HUES48 (cell line): Measurements from ENCODE around the gene METTL26.
"Not testable (repeated sequence)": the region's sequence is repeated elsewhere in the genome, so short reads cannot be mapped to it uniquely, and the experiment has no call there.

Experiments used
- H3K27ac ChIP-seq: one replicate; pipeline ENCODE4 v1.7.0; 2013; ENCODE audit warnings: low read depth, low read length, inconsistent platforms
- H3K27me3 ChIP-seq: 2 replicates; pipeline ENCODE4 v1.6.1; 2013; ENCODE audit warnings: mild to moderate bottlenecking, low read length; ENCODE audit not compliant: control insufficient read depth, insufficient read depth
- H3K36me3 ChIP-seq: 2 replicates; pipeline ENCODE4 v1.6.1; 2013; ENCODE audit warnings: low read length; ENCODE audit not compliant: control insufficient read depth, insufficient read depth
- H3K4me1 ChIP-seq: 2 replicates; pipeline ENCODE4 v1.6.1; 2013; ENCODE audit warnings: mild to moderate bottlenecking, low read length; ENCODE audit not compliant: control insufficient read depth, insufficient read depth
- H3K4me3 ChIP-seq: 2 replicates; pipeline ENCODE4 v1.5.1; 2013; ENCODE audit warnings: mild to moderate bottlenecking, low read depth, low read length
- H3K9ac ChIP-seq: 2 replicates; pipeline ENCODE4 v1.6.1; 2013; ENCODE audit warnings: mild to moderate bottlenecking, low read depth, low read length, moderate library complexity
- H3K9me3 ChIP-seq: 2 replicates; pipeline ENCODE4 v1.6.1; 2013; ENCODE audit warnings: low read length; ENCODE audit not compliant: control insufficient read depth, insufficient read depth

Gene METTL26

GRCh38 chr16:598823-599739, 37.0 kb downstream of the METTL26 start:
- no peak overlapping the region for H3K4me3 ChIP-seq
- H3K4me1 ChIP-seq, result no peaks in the 10 kb centered on the region
- no peak overlapping the region for H3K9ac ChIP-seq
- no peaks in the 10 kb centered on the region for H3K9me3 ChIP-seq
- no peaks in the 10 kb centered on the region for H3K27me3 ChIP-seq
- 0 out of 2 replicates have a peak, but pooled peaks cover 5% of the 10 kb centered on the region for H3K36me3 ChIP-seq
- H3K27ac ChIP-seq, result no peak overlapping the region

- not testable (repeated sequence) for H3K27me3 ChIP-seq, H3K9me3 ChIP-seq, H3K4me1 ChIP-seq, H3K4me3 ChIP-seq, H3K27ac ChIP-seq, H3K9ac ChIP-seq, H3K36me3 ChIP-seq
These were observed 38.5 kb downstream of the METTL26 start for GRCh38 chr16:597655-598054.

GRCh38 chr16:596736-597060, 39.4 kb downstream of the METTL26 start:
- Histone ChIP-seq H3K27ac (no peak overlapping the region), H3K9me3 (no peaks in the 10 kb centered on the region), H3K4me1 (no peaks in the 10 kb centered on the region), H3K36me3 (0 out of 2 replicates have a peak, but pooled peaks cover 5% of the 10 kb centered on the region), H3K4me3 (no peak overlapping the region), H3K9ac (no peak overlapping the region), H3K27me3 (no peaks in the 10 kb centered on the region; the same call in none of the 2 replicates)

- no peaks in the 10 kb centered on the region for H3K9me3 ChIP-seq
- H3K36me3 ChIP-seq, result 0 out of 2 replicates have a peak, but pooled peaks cover 5% of the 10 kb centered on the region
- H3K4me1 ChIP-seq, result no peaks in the 10 kb centered on the region
- peaks cover 1% of the 10 kb centered on the region for H3K27me3 ChIP-seq
- H3K4me3 ChIP-seq, result no peak overlapping the region
- H3K9ac ChIP-seq, result no peak overlapping the region
- no peak overlapping the region for H3K27ac ChIP-seq
These were observed 40.0 kb downstream of the METTL26 start for GRCh38 chr16:595942-596735.

- Histone ChIP-seq H3K36me3 (0 out of 2 replicates have a peak, but pooled peaks cover 5% of the 10 kb centered on the region), H3K27me3 (peaks cover 9% of the 10 kb centered on the region), H3K4me1 (peaks cover 4% of the 10 kb centered on the region; the same call in 1 of the 2 replicates), H3K4me3 (no peak overlapping the region), H3K9ac (no peak overlapping the region), H3K27ac (no peak overlapping the region), H3K9me3 (no peaks in the 10 kb centered on the region)
These were observed 41.0 kb downstream of the METTL26 start for GRCh38 chr16:595094-595528.

GRCh38 chr16:593807-594206, 42.3 kb downstream of the METTL26 start:
- H3K9ac ChIP-seq, result no peak overlapping the region

GRCh38 chr16:593406-593805, 42.7 kb downstream of the METTL26 start:
- no peaks in the 10 kb centered on the region for H3K36me3 ChIP-seq
- H3K9ac ChIP-seq, result no peak overlapping the region
- H3K27me3 ChIP-seq, result peaks cover 9% of the 10 kb centered on the region
- H3K27ac ChIP-seq, result no peak overlapping the region
- no peak overlapping the region for H3K4me3 ChIP-seq
- H3K4me1 ChIP-seq, result peaks cover 4% of the 10 kb centered on the region; the same call in 1 of the 2 replicates
- no peaks in the 10 kb centered on the region for H3K9me3 ChIP-seq

More at GRCh38 chr16:593807-594206, 42.3 kb downstream of the METTL26 start:
- no peaks in the 10 kb centered on the region for H3K36me3 ChIP-seq
- no peaks in the 10 kb centered on the region for H3K9me3 ChIP-seq
- no peak overlapping the region for H3K4me3 ChIP-seq
- peaks cover 4% of the 10 kb centered on the region; the same call in 1 of the 2 replicates for H3K4me1 ChIP-seq
- H3K27ac ChIP-seq, result no peak overlapping the region
- peaks cover 9% of the 10 kb centered on the region for H3K27me3 ChIP-seq

GRCh38 chr16:592518-593306, 43.4 kb downstream of the METTL26 start:
- H3K4me3 ChIP-seq, result no peak overlapping the region
- H3K27ac ChIP-seq, result no peak overlapping the region
- H3K27me3 ChIP-seq, result peaks cover 11% of the 10 kb centered on the region
- no peak overlapping the region for H3K9ac ChIP-seq
- H3K36me3 ChIP-seq, result no peaks in the 10 kb centered on the region
- H3K4me1 ChIP-seq, result peaks cover 4% of the 10 kb centered on the region; the same call in 1 of the 2 replicates
- no peaks in the 10 kb centered on the region for H3K9me3 ChIP-seq

GRCh38 chr16:591892-592517, 44.1 kb downstream of the METTL26 start:
- H3K27me3 ChIP-seq, result peaks cover 17% of the 10 kb centered on the region
- H3K4me1 ChIP-seq, result peaks cover 4% of the 10 kb centered on the region; the same call in 1 of the 2 replicates
- H3K9ac ChIP-seq, result no peak overlapping the region
- H3K9me3 ChIP-seq, result no peaks in the 10 kb centered on the region
- no peaks in the 10 kb centered on the region for H3K36me3 ChIP-seq
- H3K27ac ChIP-seq, result no peak overlapping the region
- no peak overlapping the region; the same call in 1 of the 2 replicates for H3K4me3 ChIP-seq

- Histone ChIP-seq H3K4me1 (peaks cover 4% of the 10 kb centered on the region; the same call in 1 of the 2 replicates), H3K4me3 (0 out of 2 replicates have a peak overlapping the region, but pooled peaks have one; percentile 89), H3K36me3 (no peaks in the 10 kb centered on the region), H3K27me3 (peaks cover 25% of the 10 kb centered on the region), H3K9ac (no peak overlapping the region), H3K27ac (no peak overlapping the region), H3K9me3 (no peaks in the 10 kb centered on the region)
These were observed 44.9 kb downstream of the METTL26 start for GRCh38 chr16:591231-591630.
